Neutrophil (primary cell): ENCODE results near the gene ERMP1.

ENCODE experiments used
- H3K27ac ChIP-seq: fragments of 200-600 bp; sonication (generic); 2 replicates; pipeline ENCODE4 v1.5.1; 2016; ENCODE audit warnings: mild to moderate bottlenecking, moderate library complexity
- H3K27me3 ChIP-seq: fragments of 200-600 bp; sonication (generic); 2 replicates; pipeline ENCODE4 v1.6.0; 2016; ENCODE audit warnings: mild to moderate bottlenecking
- H3K36me3 ChIP-seq: fragments of 200-600 bp; sonication (generic); 2 replicates; pipeline ENCODE4 v1.5.1; 2017
- H3K4me1 ChIP-seq, 2 experiments: fragments of 200-600 bp in 1 of 2; sonication (generic) in 1 of 2; 1 replicate in 1 of 2; 2 replicates in 1 of 2; pipeline versions ENCODE4 v1.5.1 to v1.6.1; 2013 to 2016; ENCODE audit warnings: low read depth in 1 of 2, low read length in 1 of 2, mild to moderate bottlenecking in 1 of 2, moderate library complexity in 1 of 2; ENCODE audit not compliant: control insufficient read depth in 1 of 2, insufficient read depth in 1 of 2
- H3K4me3 ChIP-seq, 2 experiments: fragments of 200-600 bp in 1 of 2; sonication (generic) in 1 of 2; 1 replicate in 1 of 2; 2 replicates in 1 of 2; pipeline ENCODE4 v1.5.1; 2013 to 2016; ENCODE audit warnings: low read depth in 1 of 2, low read length in 1 of 2, mild to moderate bottlenecking in 1 of 2, moderate library complexity in 1 of 2
- H3K9me3 ChIP-seq: fragments of 200-600 bp; sonication (generic); 2 replicates; pipeline ENCODE4 v1.5.1; 2016
- CTCF ChIP-seq: fragments of 200-600 bp; sonication (generic); IDR thresholded peaks from 2 replicates; pipeline ENCODE4 v1.5.1; 2016; ENCODE audit warnings: antibody characterized with exemption

The ERMP1 gene

GRCh38 chr9:5818424-5819142 is 14.3 kb downstream of the ERMP1 start:
- H3K9me3 ChIP-seq: no peaks in the 10 kb centered on the region
- H3K27me3 ChIP-seq: no peaks in the 10 kb centered on the region
- H3K27ac ChIP-seq: no peak overlapping the region
- peaks cover 16% of the 10 kb centered on the region for H3K36me3 ChIP-seq
- no peaks in the 10 kb centered on the region for H3K4me1 ChIP-seq
- H3K4me3 ChIP-seq: no peak overlapping the region
- no peak for TF ChIP-seq CTCF

GRCh38 chr9:5817862-5818261 is 15.1 kb downstream of the ERMP1 start:
- TF ChIP-seq CTCF: no peak
- no peaks in the 10 kb centered on the region for H3K9me3 ChIP-seq
- no peak overlapping the region for H3K4me3 ChIP-seq
- H3K27ac ChIP-seq: no peak overlapping the region
- no peaks in the 10 kb centered on the region for H3K27me3 ChIP-seq
- H3K36me3 ChIP-seq: peaks cover 13% of the 10 kb centered on the region
- no peaks in the 10 kb centered on the region for H3K4me1 ChIP-seq

GRCh38 chr9:5815461-5815860 is 17.5 kb downstream of the ERMP1 start:
- Histone ChIP-seq H3K36me3 (peaks cover 15% of the 10 kb centered on the region), H3K4me3 (no peak overlapping the region), H3K27ac (no peak overlapping the region), H3K9me3 (no peaks in the 10 kb centered on the region), H3K4me1 (no peaks in the 10 kb centered on the region), H3K27me3 (no peaks in the 10 kb centered on the region)
- no peak for TF ChIP-seq CTCF

GRCh38 chr9:5813824-5814223 is 19.1 kb downstream of the ERMP1 start:
- Histone ChIP-seq H3K27ac (no peak overlapping the region), H3K36me3 (peaks cover 29% of the 10 kb centered on the region), H3K4me3 (no peak overlapping the region), H3K4me1 (no peaks in the 10 kb centered on the region), H3K27me3 (no peaks in the 10 kb centered on the region), H3K9me3 (no peaks in the 10 kb centered on the region)
- TF ChIP-seq CTCF: no peak

- peaks cover 29% of the 10 kb centered on the region for H3K36me3 ChIP-seq
- no peak overlapping the region for H3K27ac ChIP-seq
- no peak for TF ChIP-seq CTCF
- H3K9me3 ChIP-seq: no peaks in the 10 kb centered on the region
- H3K4me3 ChIP-seq: no peak overlapping the region
- H3K4me1 ChIP-seq: no peaks in the 10 kb centered on the region
- H3K27me3 ChIP-seq: no peaks in the 10 kb centered on the region
Measured at GRCh38 chr9:5811751-5812150, 21.2 kb downstream of the ERMP1 start.
